MM.1S (cell line): ENCODE measurements around the gene CACNA1D.

Source experiments
- DNase-seq: peaks from one replicate; pipeline ENCODE4 v3.0.0-alpha.2; 2015
- H2AFZ ChIP-seq: fragments of 300-600 bp; sonication (generic); 2 replicates; pipeline ENCODE4 v1.6.0; 2016; ENCODE audit warnings: antibody characterized with exemption, low read length
- H3F3A ChIP-seq: fragments of 300-600 bp; sonication (generic); 2 replicates; pipeline ENCODE4 v1.6.1; 2016; ENCODE audit warnings: mild to moderate bottlenecking, antibody characterized with exemption, low read length, moderate library complexity, mixed read lengths; ENCODE audit not compliant: insufficient read depth
- H3K27ac ChIP-seq: fragments of 300-600 bp; sonication (generic); 2 replicates; pipeline ENCODE4 v1.5.1; 2016; ENCODE audit warnings: mild to moderate bottlenecking, low read length
- H3K27me3 ChIP-seq: fragments of 300-600 bp; sonication (generic); replicated peaks from 2 replicates; pipeline ENCODE4 v1.6.0; 2016; ENCODE audit warnings: low read length; ENCODE audit not compliant: insufficient read depth
- H3K36me3 ChIP-seq: fragments of 300-600 bp; sonication (generic); replicated peaks from 2 replicates; pipeline ENCODE4 v1.6.1; 2016; ENCODE audit warnings: mild to moderate bottlenecking, low read length, mixed read lengths; ENCODE audit not compliant: insufficient read depth
- H3K4me1 ChIP-seq: fragments of 300-600 bp; sonication (generic); 2 replicates; pipeline ENCODE4 v1.6.1; 2016; ENCODE audit warnings: low read length, mixed read lengths
- H3K4me2 ChIP-seq: fragments of 300-600 bp; sonication (generic); 2 replicates; pipeline ENCODE4 v1.6.0; 2016; ENCODE audit warnings: low read depth, low read length
- H3K4me3 ChIP-seq: fragments of 300-600 bp; sonication (generic); 2 replicates; pipeline ENCODE4 v1.5.1; 2016; ENCODE audit warnings: low read length, mixed read lengths
- H3K79me2 ChIP-seq: fragments of 300-600 bp; sonication (generic); 2 replicates; pipeline ENCODE4 v1.6.1; 2016; ENCODE audit warnings: mixed run types, low read length, mixed read lengths
- H3K9ac ChIP-seq: fragments of 300-600 bp; sonication (generic); 2 replicates; pipeline ENCODE4 v1.6.1; 2016; ENCODE audit warnings: low read length, mixed read lengths
- H3K9me2 ChIP-seq: fragments of 300-600 bp; sonication (generic); replicated peaks from 2 replicates; pipeline ENCODE4 v1.6.1; 2016; ENCODE audit warnings: mild to moderate bottlenecking, low read length, mixed read lengths; ENCODE audit not compliant: insufficient read depth
- H3K9me3 ChIP-seq: fragments of 300-600 bp; sonication (generic); replicated peaks from 2 replicates; pipeline ENCODE4 v1.6.1; 2016; ENCODE audit warnings: mild to moderate bottlenecking, low read length, mixed read lengths; ENCODE audit not compliant: insufficient read depth
- H4K20me1 ChIP-seq: fragments of 300-600 bp; sonication (generic); 2 replicates; pipeline ENCODE4 v1.6.1; 2016; ENCODE audit warnings: mild to moderate bottlenecking, low read length, moderate library complexity, mixed read lengths; ENCODE audit not compliant: insufficient read depth
- EZH2 ChIP-seq: fragments of 300-600 bp; sonication (generic); optimal IDR thresholded peaks from 2 replicates; pipeline ENCODE3; 2017; ENCODE audit warnings: low read depth, mild to moderate bottlenecking, antibody characterized with exemption, low read length, mixed read lengths
- EZH2phosphoT487 ChIP-seq: fragments of 300-600 bp; sonication (generic); IDR thresholded peaks from 2 replicates; pipeline ENCODE4 v1.6.1; 2018; ENCODE audit warnings: antibody characterized with exemption, low read length
- TF ChIP-seq, protein P1 (sequence below): fragments of 300-600 bp; sonication (generic); IDR thresholded peaks from 2 replicates; pipeline ENCODE4 v1.5.1; 2016; ENCODE audit warnings: antibody characterized with exemption, low read length, mixed read lengths

CACNA1D gene

DNA sequence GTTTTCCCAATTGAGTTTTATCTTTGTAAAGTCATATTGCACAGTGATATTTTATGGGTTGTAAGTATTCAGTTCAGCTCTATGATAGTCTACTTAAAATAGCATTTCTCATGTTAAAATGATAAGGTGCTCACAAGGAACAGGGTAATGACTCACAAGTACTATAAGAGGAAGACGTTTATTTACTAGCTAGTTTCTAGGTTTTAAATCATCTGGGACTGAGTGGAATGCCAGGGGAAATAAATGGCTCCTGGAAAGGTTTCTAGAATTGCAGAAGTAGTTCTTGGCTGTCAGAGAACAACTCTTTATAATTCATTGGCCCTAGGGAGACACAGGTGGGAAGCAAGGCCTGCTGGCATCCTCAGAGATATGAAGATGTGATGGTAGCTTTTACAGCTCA is 239.0 kb downstream of the CACNA1D start:
- H3K79me2 ChIP-seq = no peaks in the 10 kb centered on the region
- no peaks in the 10 kb centered on the region for H3K9me2 ChIP-seq
- no peaks in the 10 kb centered on the region for H3K4me1 ChIP-seq
- H3K27me3 ChIP-seq = no peaks in the 10 kb centered on the region
- TF ChIP-seq EZH2phosphoT487 (no peak), EZH2 (no peak)
- TF ChIP-seq, protein P1, sequence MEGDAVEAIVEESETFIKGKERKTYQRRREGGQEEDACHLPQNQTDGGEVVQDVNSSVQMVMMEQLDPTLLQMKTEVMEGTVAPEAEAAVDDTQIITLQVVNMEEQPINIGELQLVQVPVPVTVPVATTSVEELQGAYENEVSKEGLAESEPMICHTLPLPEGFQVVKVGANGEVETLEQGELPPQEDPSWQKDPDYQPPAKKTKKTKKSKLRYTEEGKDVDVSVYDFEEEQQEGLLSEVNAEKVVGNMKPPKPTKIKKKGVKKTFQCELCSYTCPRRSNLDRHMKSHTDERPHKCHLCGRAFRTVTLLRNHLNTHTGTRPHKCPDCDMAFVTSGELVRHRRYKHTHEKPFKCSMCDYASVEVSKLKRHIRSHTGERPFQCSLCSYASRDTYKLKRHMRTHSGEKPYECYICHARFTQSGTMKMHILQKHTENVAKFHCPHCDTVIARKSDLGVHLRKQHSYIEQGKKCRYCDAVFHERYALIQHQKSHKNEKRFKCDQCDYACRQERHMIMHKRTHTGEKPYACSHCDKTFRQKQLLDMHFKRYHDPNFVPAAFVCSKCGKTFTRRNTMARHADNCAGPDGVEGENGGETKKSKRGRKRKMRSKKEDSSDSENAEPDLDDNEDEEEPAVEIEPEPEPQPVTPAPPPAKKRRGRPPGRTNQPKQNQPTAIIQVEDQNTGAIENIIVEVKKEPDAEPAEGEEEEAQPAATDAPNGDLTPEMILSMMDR = no peak
- no peak overlapping the region for H3K4me3 ChIP-seq
- no peaks in the 10 kb centered on the region for H3K36me3 ChIP-seq
- H3K27ac ChIP-seq = no peak overlapping the region
- no peak overlapping the region for H2AFZ ChIP-seq
- no peak overlapping the region for H3K9ac ChIP-seq
- no peak for DNase-seq
- H4K20me1 ChIP-seq = no peaks in the 10 kb centered on the region
- H3F3A ChIP-seq = no peaks in the 10 kb centered on the region
- no peaks in the 10 kb centered on the region for H3K9me3 ChIP-seq
- no peak overlapping the region for H3K4me2 ChIP-seq

DNA sequence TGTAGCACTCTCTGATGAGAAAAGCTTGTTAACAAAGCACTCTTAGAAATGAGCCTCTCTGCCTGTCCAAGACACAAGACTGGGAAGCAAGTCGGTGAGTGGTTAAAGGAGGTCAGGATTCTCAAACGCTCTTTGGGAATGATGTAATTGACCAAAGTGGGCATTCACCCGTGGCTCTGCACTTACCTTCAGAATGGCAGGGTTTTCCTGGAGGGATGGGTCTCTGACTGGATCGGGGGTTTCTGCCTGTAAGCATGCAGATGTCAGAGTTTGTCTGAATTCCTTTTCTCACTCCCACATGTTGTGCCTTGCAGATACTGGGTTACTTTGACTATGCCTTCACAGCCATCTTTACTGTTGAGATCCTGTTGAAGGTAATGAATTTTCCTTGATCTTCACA is 245.6 kb downstream of the CACNA1D start:
- TF ChIP-seq, protein P1 = no peak
- TF ChIP-seq EZH2 = no peak
- TF ChIP-seq EZH2phosphoT487 = no peak
- Histone ChIP-seq H2AFZ (no peak overlapping the region), H3K9me3 (no peaks in the 10 kb centered on the region), H3K79me2 (no peaks in the 10 kb centered on the region), H3K27me3 (no peaks in the 10 kb centered on the region), H3K4me2 (no peak overlapping the region), H3K9ac (no peak overlapping the region), H3K4me1 (no peaks in the 10 kb centered on the region), H3K27ac (no peak overlapping the region), H3K4me3 (no peak overlapping the region), H4K20me1 (no peaks in the 10 kb centered on the region), H3F3A (no peaks in the 10 kb centered on the region), H3K36me3 (no peaks in the 10 kb centered on the region), H3K9me2 (no peaks in the 10 kb centered on the region)
- DNase-seq = no peak

DNA sequence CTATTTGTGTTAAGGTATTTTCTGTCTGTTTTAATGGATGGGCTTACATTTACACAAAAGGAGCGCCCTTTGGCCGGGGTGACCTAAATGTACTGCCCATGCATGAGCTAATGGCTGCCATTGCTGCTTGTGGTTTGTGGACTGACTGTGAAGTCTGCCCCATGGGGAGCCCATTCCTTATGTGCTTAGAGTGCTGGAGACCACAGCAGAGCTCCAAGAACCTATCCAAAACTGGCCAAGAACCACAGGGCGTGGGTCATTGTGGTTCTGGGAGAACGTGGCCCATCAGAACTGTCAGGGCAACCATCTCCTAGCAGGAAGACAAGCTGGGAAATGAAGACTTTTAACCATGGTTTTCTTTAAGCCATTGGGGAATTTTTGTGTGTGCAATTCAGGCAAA is 246.5 kb downstream of the CACNA1D start:
- TF ChIP-seq, protein P1 = no peak
- TF ChIP-seq EZH2 (no peak), EZH2phosphoT487 (no peak)
- no peaks in the 10 kb centered on the region for H3K27me3 ChIP-seq
- no peaks in the 10 kb centered on the region for H3K9me2 ChIP-seq
- H3K4me2 ChIP-seq = no peak overlapping the region
- DNase-seq = no peak
- no peaks in the 10 kb centered on the region for H3F3A ChIP-seq
- H2AFZ ChIP-seq = no peak overlapping the region
- H4K20me1 ChIP-seq = no peaks in the 10 kb centered on the region
- no peaks in the 10 kb centered on the region for H3K79me2 ChIP-seq
- H3K9ac ChIP-seq = no peak overlapping the region
- no peaks in the 10 kb centered on the region for H3K36me3 ChIP-seq
- no peak overlapping the region for H3K4me3 ChIP-seq
- no peak overlapping the region for H3K27ac ChIP-seq
- no peaks in the 10 kb centered on the region for H3K4me1 ChIP-seq
- H3K9me3 ChIP-seq = no peaks in the 10 kb centered on the region
